SK-N-SH treated with all-trans-retinoic acid at 6 μM for 48 hours (cell line): Measurements from ENCODE around the gene ALLC.

ENCODE experiments used
- ATAC-seq: fragments of 200-7000 bp; cut with Tn5 transposase; 3 replicates; pipeline ENCODE4 v1.9.1; 2020; ENCODE audit warnings: mild to moderate bottlenecking, moderate library complexity
- ARNTL ChIP-seq: fragments of 450-650 bp; formaldehyde crosslinking; IDR thresholded peaks from 2 replicates; pipeline ENCODE4 v1.5.0; 2020; ENCODE audit warnings: low read depth, mild to moderate bottlenecking, moderate library complexity, borderline replicate concordance
- BACH2 ChIP-seq: fragments of 250-450 bp; sonication (Bioruptor Pico); IDR thresholded peaks from 2 replicates; pipeline ENCODE4 v1.9.0; 2021; ENCODE audit warnings: mild to moderate bottlenecking, borderline replicate concordance
- CREB5 ChIP-seq: fragments of 250-450 bp; sonication (Bioruptor Pico); IDR thresholded peaks from 2 replicates; pipeline ENCODE4 v1.5.1; 2020; ENCODE audit warnings: low read depth, mild to moderate bottlenecking, moderate library complexity
- CSDC2 ChIP-seq: fragments of 250-450 bp; sonication (Bioruptor Pico); IDR thresholded peaks from 2 replicates; pipeline ENCODE4 v1.5.0; 2020; ENCODE audit warnings: mild to moderate bottlenecking, moderate library complexity
- CSRNP3 ChIP-seq: fragments of 250-450 bp; sonication (Bioruptor Pico); IDR thresholded peaks from 2 replicates; pipeline ENCODE4 v1.5.1; 2021; ENCODE audit warnings: mild to moderate bottlenecking, moderate library complexity
- ESRRG ChIP-seq: fragments of 250-450 bp; sonication (Bioruptor Pico); IDR thresholded peaks from 2 replicates; pipeline ENCODE4 v1.6.1; 2021; ENCODE audit warnings: mild to moderate bottlenecking
- ISL1 ChIP-seq: fragments of 250-450 bp; sonication (Bioruptor Pico); IDR thresholded peaks from 2 replicates; pipeline ENCODE4 v2.1.2; 2022; ENCODE audit warnings: mild to moderate bottlenecking, moderate library complexity
- OSR1 ChIP-seq: fragments of 250-450 bp; sonication (Bioruptor Pico); IDR thresholded peaks from 2 replicates; pipeline ENCODE4 v1.8.0; 2022; ENCODE audit warnings: moderate library complexity, mild to moderate bottlenecking, inconsistent platforms
- PATZ1 ChIP-seq: fragments of 250-450 bp; sonication (Bioruptor Pico); IDR thresholded peaks from 2 replicates; pipeline ENCODE4 v1.8.0; 2020; ENCODE audit warnings: mild to moderate bottlenecking, moderate library complexity, borderline replicate concordance
- PPARA ChIP-seq: fragments of 250-450 bp; sonication (Bioruptor Pico); IDR thresholded peaks from 2 replicates; pipeline ENCODE4 v1.5.0; 2020; ENCODE audit warnings: mild to moderate bottlenecking, borderline replicate concordance
- SNAI2 ChIP-seq: fragments of 250-450 bp; sonication (Bioruptor Pico); IDR thresholded peaks from 2 replicates; pipeline ENCODE4 v1.5.0; 2020; ENCODE audit warnings: mild to moderate bottlenecking, moderate library complexity
- TCF4 ChIP-seq: fragments of 250-450 bp; sonication (Bioruptor Pico); IDR thresholded peaks from 2 replicates; pipeline ENCODE4 v1.8.0; 2021; ENCODE audit warnings: mild to moderate bottlenecking, moderate library complexity, borderline replicate concordance
- TOX ChIP-seq: fragments of 250-450 bp; sonication (Bioruptor Pico); IDR thresholded peaks from 2 replicates; pipeline ENCODE4 v1.8.0; 2021; ENCODE audit warnings: mild to moderate bottlenecking, moderate library complexity, borderline replicate concordance
- TSHZ2 ChIP-seq: fragments of 250-450 bp; sonication (Bioruptor Pico); IDR thresholded peaks from 2 replicates; pipeline ENCODE4 v1.5.0; 2020; ENCODE audit warnings: mild to moderate bottlenecking, moderate library complexity
- ZFP3 ChIP-seq: fragments of 250-450 bp; sonication (Bioruptor Pico); IDR thresholded peaks from 2 replicates; pipeline ENCODE4 v1.5.0; 2020; ENCODE audit warnings: mild to moderate bottlenecking, moderate library complexity
- ZNF565 ChIP-seq: fragments of 450-650 bp; formaldehyde crosslinking; conservative IDR thresholded peaks from 2 replicates; pipeline ENCODE4 v1.5.0; 2020; ENCODE audit warnings: low read depth, mild to moderate bottlenecking, moderate library complexity
- ZNF70 ChIP-seq: fragments of 450-650 bp; formaldehyde crosslinking; IDR thresholded peaks from 2 replicates; pipeline ENCODE4 v1.5.0; 2020; ENCODE audit warnings: mild to moderate bottlenecking, moderate library complexity
- ZNF8 ChIP-seq: fragments of 450-650 bp; formaldehyde crosslinking; IDR thresholded peaks from 2 replicates; pipeline ENCODE4 v1.5.0; 2020; ENCODE audit warnings: mild to moderate bottlenecking, moderate library complexity

The ALLC gene

GRCh38 chr2:3729786-3730185 lies 71.8 kb downstream of the ALLC start:
- no peak for ATAC-seq
- TF ChIP-seq CSRNP3 (CRISPR knock-in tag) (no peak), ISL1 (CRISPR knock-in tag) (no peak), PATZ1 (CRISPR knock-in tag) (no peak), ZFP3 (CRISPR knock-in tag) (no peak), TCF4 (no peak), ZNF8 (no peak), CREB5 (CRISPR knock-in tag) (no peak)

- no peak for TF ChIP-seq ZNF70 (CRISPR knock-in tag)
- no peak for TF ChIP-seq TSHZ2 (CRISPR knock-in tag)
- TF ChIP-seq ISL1 (CRISPR knock-in tag), result no peak
- TF ChIP-seq TOX, result no peak
- TF ChIP-seq CSDC2, result no peak
- no peak for TF ChIP-seq ZFP3 (CRISPR knock-in tag)
- TF ChIP-seq ESRRG, result no peak
- no peak for TF ChIP-seq ZNF8
- TF ChIP-seq TCF4, result no peak
- TF ChIP-seq BACH2, result no peak
- no peak for TF ChIP-seq PPARA (CRISPR knock-in tag)
- no peak for TF ChIP-seq ARNTL (CRISPR knock-in tag)
- TF ChIP-seq, all 23 proteins: peak for 0
- ATAC-seq, result no peak
These were observed 72.6 kb downstream of the ALLC start for GRCh38 chr2:3730646-3731045.

- no peak for ATAC-seq
- TF ChIP-seq SNAI2 (CRISPR knock-in tag), result no peak
- TF ChIP-seq OSR1 (CRISPR knock-in tag), result no peak
These were observed 73.8 kb downstream of the ALLC start for GRCh38 chr2:3731829-3732228.

- ATAC-seq, result no peak
- no peak for TF ChIP-seq CSDC2
- TF ChIP-seq CREB5 (CRISPR knock-in tag), result no peak
- no peak for TF ChIP-seq ZNF565
- no peak for TF ChIP-seq PPARA (CRISPR knock-in tag)
- no peak for TF ChIP-seq ESRRG
- TF ChIP-seq BACH2, result no peak
- no peak for TF ChIP-seq ZNF70 (CRISPR knock-in tag)
- no peak for TF ChIP-seq ZNF8
These were observed 78.1 kb downstream of the ALLC start for GRCh38 chr2:3736112-3736511.

GRCh38 chr2:3737128-3737527 lies 79.1 kb downstream of the ALLC start:
- ATAC-seq, result no peak
- TF ChIP-seq TOX (no peak), CSDC2 (no peak), ZFP3 (CRISPR knock-in tag) (no peak), ISL1 (CRISPR knock-in tag) (no peak), ZNF565 (no peak), ZNF70 (CRISPR knock-in tag) (no peak), TSHZ2 (CRISPR knock-in tag) (no peak), ESRRG (no peak), PATZ1 (CRISPR knock-in tag) (no peak), SNAI2 (CRISPR knock-in tag) (no peak), OSR1 (CRISPR knock-in tag) (no peak), CREB5 (CRISPR knock-in tag) (no peak)
